ENCODE measurements around the gene MZT2B. TPM values are rescaled to one million over a fixed set of nuclear protein-coding genes. Genes with fewer than 3 reads are reported as not detected.
A peak's percentile ranks its signal among the peaks of the same experiment; 100 is the strongest.

MZT2B gene
- total and polyA plus RNA-seq, 9 of the 15 experiments (the other 6 are each of a cell fraction or from before 2014, with no cell fraction given): 5.1 to 435 (median 102) TPM

DNA sequence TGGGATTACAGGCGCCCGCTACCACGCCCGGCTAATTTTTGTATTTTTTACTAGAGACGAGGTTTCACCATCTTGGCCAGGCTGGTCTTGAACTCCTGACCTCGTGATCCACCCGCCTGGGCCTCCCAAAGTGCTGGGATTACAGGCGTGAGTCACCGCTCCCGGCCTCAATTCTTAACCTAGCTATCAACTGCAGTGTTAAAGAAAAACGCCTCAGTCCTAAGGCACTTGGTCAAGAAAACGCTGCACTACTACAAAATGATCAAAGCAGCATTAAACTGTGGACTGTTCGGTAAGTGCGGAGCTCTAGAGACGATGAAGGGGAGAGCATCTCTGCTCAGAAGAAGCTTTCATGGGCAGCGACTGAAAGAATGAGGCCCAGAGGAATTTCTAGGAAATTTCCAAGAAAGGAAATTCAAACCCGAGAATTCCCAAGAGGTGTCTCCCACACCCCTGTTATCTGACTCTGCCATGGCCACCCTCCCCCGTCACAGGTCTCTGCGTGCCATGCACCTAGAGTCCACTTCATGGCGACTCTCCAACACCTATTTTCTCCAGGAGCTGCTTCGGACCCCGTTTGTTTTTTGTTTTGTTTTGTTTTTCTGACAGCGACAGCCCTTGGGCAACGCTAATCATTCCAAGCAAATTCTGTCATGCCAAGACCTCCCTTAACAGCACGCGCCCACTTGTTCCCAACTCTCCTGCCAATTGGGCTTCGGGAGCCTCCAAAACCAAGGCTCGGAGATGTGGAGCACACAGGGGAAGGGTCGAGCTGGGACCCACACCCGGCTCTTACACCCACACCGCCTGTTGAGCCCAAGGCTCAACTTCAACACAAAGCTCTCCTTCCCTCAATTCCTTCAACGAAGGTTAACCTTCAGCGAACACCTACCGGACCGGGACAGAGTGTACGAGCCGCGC is 1.4 kb upstream of the MZT2B start (continued):
- peak; percentile 31; the same call in 1 of the 2 replicates for TF ChIP-seq ARID4B (CRISPR knock-in tag; IDR thresholded peaks at IDR 0.05)
- TF ChIP-seq, protein P1, sequence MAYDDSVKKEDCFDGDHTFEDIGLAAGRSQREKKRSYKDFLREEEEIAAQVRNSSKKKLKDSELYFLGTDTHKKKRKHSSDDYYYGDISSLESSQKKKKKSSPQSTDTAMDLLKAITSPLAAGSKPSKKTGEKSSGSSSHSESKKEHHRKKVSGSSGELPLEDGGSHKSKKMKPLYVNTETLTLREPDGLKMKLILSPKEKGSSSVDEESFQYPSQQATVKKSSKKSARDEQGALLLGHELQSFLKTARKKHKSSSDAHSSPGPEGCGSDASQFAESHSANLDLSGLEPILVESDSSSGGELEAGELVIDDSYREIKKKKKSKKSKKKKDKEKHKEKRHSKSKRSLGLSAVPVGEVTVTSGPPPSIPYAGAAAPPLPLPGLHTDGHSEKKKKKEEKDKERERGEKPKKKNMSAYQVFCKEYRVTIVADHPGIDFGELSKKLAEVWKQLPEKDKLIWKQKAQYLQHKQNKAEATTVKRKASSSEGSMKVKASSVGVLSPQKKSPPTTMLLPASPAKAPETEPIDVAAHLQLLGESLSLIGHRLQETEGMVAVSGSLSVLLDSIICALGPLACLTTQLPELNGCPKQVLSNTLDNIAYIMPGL (CRISPR knock-in tag; IDR thresholded peaks at IDR 0.05): 0 out of 2 replicates have a peak, but pooled peaks have one; percentile 25

Data from K562 (cell line).